Transverse colon (tissue), 4 donors: ENCODE measurements around the gene CEPT1. TPM values are rescaled to one million over a fixed set of nuclear protein-coding genes. Genes with fewer than 3 reads are reported as not detected.

ENCODE experiments used
- DNase-seq: peaks from one replicate; pipeline ENCODE4 v3.0.0-alpha.2; 2019
- H3K27ac ChIP-seq, 4 donors: fragments of 200-600 bp; sonication (generic); 2 replicates each; pipeline ENCODE4 v1.5.1; 2016 to 2018; ENCODE audit warnings: inconsistent platforms in 4 of 4
- H3K27me3 ChIP-seq: fragments of 200-600 bp; sonication (generic); 2 replicates; pipeline ENCODE4 v1.5.1; 2017; ENCODE audit warnings: inconsistent platforms
- H3K36me3 ChIP-seq, 4 donors: fragments of 200-600 bp; sonication (generic); 2 replicates each; pipeline ENCODE4 v1.5.1; 2017 to 2019; ENCODE audit warnings: inconsistent platforms in 4 of 4
- H3K4me1 ChIP-seq, 4 donors: fragments of 200-600 bp; sonication (generic); 2 replicates each; pipeline ENCODE4 v1.5.1; 2017 to 2020; ENCODE audit warnings: inconsistent platforms in 4 of 4
- H3K4me3 ChIP-seq, 4 donors: fragments of 200-600 bp; sonication (generic); 1 replicate in 1 of 4; 2 replicates in 3 of 4; pipeline versions ENCODE4 v1.5.1 to v1.6.1; 2017 to 2019; ENCODE audit warnings: inconsistent platforms in 4 of 4
- H3K9me3 ChIP-seq, 2 donors: fragments of 200-600 bp; sonication (generic); 2 replicates each; pipeline ENCODE4 v1.5.1; 2017 to 2019; ENCODE audit warnings: inconsistent platforms in 2 of 2
- CTCF ChIP-seq, 5 experiments: fragments of 200-600 bp in 3 of 5; fragments of 450-650 bp in 2 of 5; sonication (generic) in 3 of 5; IDR thresholded peaks; 1 replicate in 2 of 5; 2 replicates in 3 of 5; pipeline ENCODE4 v1.5.1; 2016 to 2017; ENCODE audit warnings: antibody characterized with exemption in 5 of 5, inconsistent platforms in 3 of 5, mild to moderate bottlenecking in 2 of 5, moderate library complexity in 1 of 5
- EP300 ChIP-seq: sonication (generic); formaldehyde crosslinking; IDR thresholded peaks from one replicate; pipeline ENCODE4 v1.6.1; 2017; ENCODE audit warnings: antibody characterized with exemption, low read depth
- POLR2A ChIP-seq: fragments of 450-650 bp; IDR thresholded peaks from one replicate; pipeline ENCODE4 v1.6.1; 2016; ENCODE audit warnings: antibody characterized with exemption, mild to moderate bottlenecking, moderate library complexity
- POLR2AphosphoS5 ChIP-seq, 3 donors: sonication (generic); formaldehyde crosslinking; IDR thresholded peaks; one replicate each; pipeline ENCODE4 v1.6.1; 2016; ENCODE audit warnings: antibody characterized with exemption in 3 of 3
- WGBS, 2 donors: methylation state at CpG; one replicate each; pipeline ENCODE4 v1.1.5; 2018; ENCODE audit warnings: low coverage in 1 of 2; 5-methylcytosine and 5-hydroxymethylcytosine counted together
- in situ Hi-C, 4 donors: fragments of 200-750 bp; cut with MboI; loops; one replicate each; pipeline versions ENCODE4 v1.15.0 to v1.15.1; 2017; ENCODE audit warnings: low sequenced_read_pairs in 3 of 4, low pct_ligation_motif_present in 1 of 4, low pct_unique_long_range_greater_than_20kb in 1 of 4
- intact Hi-C: fragments of 100-400 bp; cut with DNase I; formaldehyde crosslinking; loops from one replicate; pipeline ENCODE4 v1.15.1; 2023; ENCODE audit warnings: low total_unique reads
- total RNA-seq, 4 donors: library from RNA; depleted of rRNA; stranded (reverse); fragments of >200 nt; gene quantifications; one replicate each; pipeline ENCODE4 v1.1.0, GENCODE V29; 2016

Gene CEPT1
- total RNA-seq, 4 donors from 2014 or later = 11.2 to 55.6 (median 26.9) TPM

GRCh38 chr1:111217183-111217910 is 77.3 kb downstream of the CEPT1 start:
- no peaks in the 10 kb centered on the region for H3K36me3 ChIP-seq
- intact Hi-C loops = no loop called here
- no peaks in the 10 kb centered on the region for H3K27me3 ChIP-seq
- H3K9me3 ChIP-seq = no peaks in the 10 kb centered on the region
- peaks cover 0 to 8% (median 3%) of the 10 kb centered on the region in 4 donors for H3K4me1 ChIP-seq
- DNase-seq = no peak
- in situ Hi-C loops = loop anchor here in 1 of 4 donors (25.0 kb wide), 2 partner anchors 395 to 545 kb away; partner anchors contain the start of genes DDX20 and RAP1A
- H3K27ac ChIP-seq = peak overlapping the region; percentile 35 to 69 (median 44)
- no peak for TF ChIP-seq CTCF (IDR thresholded peaks at IDR 0.05)
- TF ChIP-seq POLR2AphosphoS5 (IDR thresholded peaks at IDR 0.05) = no peak
- TF ChIP-seq POLR2A = no peak
- no peak for TF ChIP-seq EP300
- 58 to 75% methylated on average over 1 to 5 of the region's 5 CpGs for WGBS, 2 donors
- no peak overlapping the region for H3K4me3 ChIP-seq

GRCh38 chr1:111218701-111219556 is 78.9 kb downstream of the CEPT1 start:
- no peaks in the 10 kb centered on the region for H3K9me3 ChIP-seq
- H3K36me3 ChIP-seq = no peaks in the 10 kb centered on the region
- whole genome bisulfite sequencing, 2 donors = 81 to 82% methylated on average over 4 to 8 of the region's 8 CpGs
- peak overlapping the region in 3 of 4 donors; percentile 23 to 43 (median 40) for H3K27ac ChIP-seq
- H3K4me3 ChIP-seq = no peak overlapping the region
- TF ChIP-seq POLR2A = no peak
- no peak for TF ChIP-seq CTCF (IDR thresholded peaks at IDR 0.05)
- TF ChIP-seq POLR2AphosphoS5 (IDR thresholded peaks at IDR 0.05) = no peak
- TF ChIP-seq EP300 = no peak
- intact Hi-C loops = no loop called here
- no peaks in the 10 kb centered on the region for H3K27me3 ChIP-seq
- in situ Hi-C loops = loop anchor here in 1 of 4 donors (25.0 kb wide), 2 partner anchors 393 to 543 kb away; partner anchors contain the start of genes DDX20 and RAP1A
- no peak for DNase-seq
- peaks cover 0 to 19% (median 6%) of the 10 kb centered on the region in 4 donors for H3K4me1 ChIP-seq

- Histone ChIP-seq H3K36me3 (no peaks in the 10 kb centered on the region), H3K27ac (peak overlapping the region; percentile 23 to 50 (median 42)), H3K4me3 (no peak overlapping the region), H3K9me3 (no peaks in the 10 kb centered on the region), H3K4me1 (peaks cover 0 to 19% (median 6%) of the 10 kb centered on the region in 4 donors), H3K27me3 (no peaks in the 10 kb centered on the region)
- intact Hi-C loops = loop anchor here (5.0 kb wide), 1 partner anchor 183 kb away; no protein-coding TSS in a partner anchor
- TF ChIP-seq POLR2AphosphoS5 (IDR thresholded peaks at IDR 0.05) (no peak), EP300 (no peak), POLR2A (no peak), CTCF (IDR thresholded peaks at IDR 0.05) (no peak)
- DNase-seq = peak; percentile 41
- WGBS, 2 donors = 57 to 88% methylated on average over 4 to 5 of the region's 5 CpGs
- in situ Hi-C loops = loop anchor here (5.0 to 25.0 kb wide), 6 partner anchors 175 to 545 kb away; partner anchors contain the start of genes DDX20 (in 1 of the 4) and RAP1A (in 1 of the 4)
Observed at GRCh38 chr1:111219557-111220286, 79.7 kb downstream of the CEPT1 start.
